ENCODE data around the gene KLHL10.

GRCh38 chr17:41816637-41817320 is 20.8 kb upstream of the KLHL10 start:
- TF ChIP-seq CTCF (conservative IDR thresholded peaks at IDR 0.05; ENCODE audit: low read length) (no peak), EZH2phosphoT487 (IDR thresholded peaks at IDR 0.05; ENCODE audit: borderline replicate concordance, low read depth, low read length) (no peak)
